ENCODE measurements around the gene IGSF5.

DNA sequence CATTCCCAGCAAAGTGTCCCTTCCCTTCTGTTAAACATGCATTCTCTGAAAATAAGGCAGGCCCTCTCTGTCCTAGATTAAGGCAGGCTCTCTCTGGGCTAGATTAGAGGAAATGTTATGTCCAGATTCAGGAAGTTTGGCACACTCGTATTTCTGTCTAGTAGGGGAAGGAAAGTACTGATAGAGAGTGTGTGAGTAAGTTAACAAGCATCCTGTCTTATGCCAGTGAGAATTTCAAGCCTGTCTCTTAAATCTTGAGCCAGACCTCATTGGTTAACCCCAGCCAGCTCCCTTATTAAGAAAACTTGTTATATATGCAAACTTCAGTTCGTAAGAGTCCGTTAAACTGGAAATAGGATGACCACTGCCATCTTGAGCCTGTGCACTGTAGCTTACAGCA lies 31.6 kb downstream of the IGSF5 start:
- TF ChIP-seq GABPA (IDR thresholded peaks at IDR 0.05 in 1 of 2, conservative IDR thresholded peaks at IDR 0.05 in 1 of 2) (no peak), RXRA (IDR thresholded peaks at IDR 0.05) (no peak), RAD21 (IDR thresholded peaks at IDR 0.05) (no peak), JUND (IDR thresholded peaks at IDR 0.05) (no peak)
- TF ChIP-seq, protein P1, sequence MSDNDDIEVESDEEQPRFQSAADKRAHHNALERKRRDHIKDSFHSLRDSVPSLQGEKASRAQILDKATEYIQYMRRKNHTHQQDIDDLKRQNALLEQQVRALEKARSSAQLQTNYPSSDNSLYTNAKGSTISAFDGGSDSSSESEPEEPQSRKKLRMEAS (IDR thresholded peaks at IDR 0.05), result no peak
- TF ChIP-seq, protein P2, sequence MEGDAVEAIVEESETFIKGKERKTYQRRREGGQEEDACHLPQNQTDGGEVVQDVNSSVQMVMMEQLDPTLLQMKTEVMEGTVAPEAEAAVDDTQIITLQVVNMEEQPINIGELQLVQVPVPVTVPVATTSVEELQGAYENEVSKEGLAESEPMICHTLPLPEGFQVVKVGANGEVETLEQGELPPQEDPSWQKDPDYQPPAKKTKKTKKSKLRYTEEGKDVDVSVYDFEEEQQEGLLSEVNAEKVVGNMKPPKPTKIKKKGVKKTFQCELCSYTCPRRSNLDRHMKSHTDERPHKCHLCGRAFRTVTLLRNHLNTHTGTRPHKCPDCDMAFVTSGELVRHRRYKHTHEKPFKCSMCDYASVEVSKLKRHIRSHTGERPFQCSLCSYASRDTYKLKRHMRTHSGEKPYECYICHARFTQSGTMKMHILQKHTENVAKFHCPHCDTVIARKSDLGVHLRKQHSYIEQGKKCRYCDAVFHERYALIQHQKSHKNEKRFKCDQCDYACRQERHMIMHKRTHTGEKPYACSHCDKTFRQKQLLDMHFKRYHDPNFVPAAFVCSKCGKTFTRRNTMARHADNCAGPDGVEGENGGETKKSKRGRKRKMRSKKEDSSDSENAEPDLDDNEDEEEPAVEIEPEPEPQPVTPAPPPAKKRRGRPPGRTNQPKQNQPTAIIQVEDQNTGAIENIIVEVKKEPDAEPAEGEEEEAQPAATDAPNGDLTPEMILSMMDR (IDR thresholded peaks at IDR 0.05; ENCODE audit: low read depth, low read length, missing input control), result no peak
